HG03280 (cell line): Measurements from ENCODE around the gene ANKRD36.
"Not testable (repeated sequence)": the region's sequence is repeated elsewhere in the genome, so short reads cannot be mapped to it uniquely, and the experiment has no call there.

Experiments used
- ATAC-seq: cut with Tn5 transposase; IDR thresholded peaks from one replicate; pipeline ENCODE4 v1.9.1; 2021; ENCODE audit warnings: mild to moderate bottlenecking, moderate library complexity; ENCODE audit not compliant: unreplicated experiment

ANKRD36 gene

DNA sequence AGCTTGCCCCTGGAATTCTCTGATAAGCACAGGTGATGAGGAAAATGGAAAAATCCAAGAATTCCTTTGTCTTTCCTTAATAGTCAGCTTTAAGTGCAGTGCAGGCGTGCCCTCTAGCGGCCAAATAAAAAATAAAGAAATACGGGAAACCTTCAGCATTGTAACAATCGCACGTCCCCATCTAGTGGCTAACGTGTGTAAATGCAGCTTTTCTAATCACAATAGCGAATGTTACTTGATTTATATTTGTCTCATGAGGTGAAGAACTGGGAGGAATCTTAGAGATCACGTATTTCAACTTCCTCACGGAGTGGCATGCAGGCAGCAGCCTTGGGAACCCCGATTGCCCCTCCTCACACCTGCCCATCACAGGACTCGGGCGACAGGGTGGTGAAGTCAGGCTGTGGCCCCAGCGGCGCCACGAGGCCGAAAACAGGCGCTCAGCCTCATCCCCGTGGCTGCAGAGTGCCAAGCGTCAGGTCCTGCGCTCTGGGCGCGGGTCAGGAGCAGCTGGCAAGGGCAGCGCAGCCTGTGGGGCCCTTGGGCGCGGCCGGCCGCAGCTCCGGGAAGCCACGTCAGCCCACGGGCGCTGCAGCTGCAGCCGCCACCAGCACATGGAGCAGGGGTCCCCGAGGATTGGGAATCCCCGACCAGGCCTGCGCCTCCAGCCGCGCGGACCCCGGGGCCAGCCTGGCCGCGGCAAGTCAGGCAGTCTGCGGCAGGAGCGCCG lies 468 bp upstream of the ANKRD36 start:
- peak; percentile 48 for ATAC-seq

DNA sequence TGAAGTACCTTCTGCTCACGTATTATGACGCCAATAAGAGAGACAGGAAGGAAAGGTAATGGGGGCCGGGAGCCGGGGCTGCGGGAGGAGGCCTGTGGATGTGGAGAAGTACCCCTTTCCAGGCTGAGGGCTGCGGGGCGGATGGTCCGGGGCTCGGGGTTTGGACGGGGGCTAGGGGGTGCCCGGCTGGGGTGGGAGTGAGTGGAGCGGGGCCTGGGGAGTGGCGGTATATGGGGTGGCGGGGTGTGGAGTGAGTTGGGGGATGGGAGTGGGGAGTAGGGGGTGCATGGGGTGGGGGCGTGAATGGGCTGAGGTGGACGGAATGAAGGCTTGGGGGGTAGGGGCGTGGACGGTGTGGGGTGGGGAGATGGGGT lies 916 bp downstream of the ANKRD36 start:
- ATAC-seq: not testable (repeated sequence)

DNA sequence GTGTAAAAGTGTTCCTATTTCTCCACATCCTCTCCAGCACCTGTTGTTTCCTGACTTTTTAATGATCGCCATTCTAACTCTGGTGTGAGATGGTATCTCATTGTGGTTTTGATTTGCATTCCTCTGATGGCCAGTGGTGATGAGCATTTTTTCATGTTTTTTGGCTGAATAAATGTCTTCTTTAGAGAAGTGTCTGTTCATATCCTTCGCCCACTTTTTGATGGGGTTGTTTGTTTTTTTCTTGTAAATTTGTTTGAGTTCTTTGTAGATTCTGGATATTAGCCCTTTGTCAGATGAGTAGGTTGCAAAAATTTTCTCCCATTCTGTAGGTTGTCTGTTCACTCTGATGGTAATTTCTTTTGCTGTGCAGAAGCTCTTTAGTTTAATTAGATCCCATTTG lies 16.1 kb downstream of the ANKRD36 start:
- ATAC-seq: not testable (repeated sequence)

DNA sequence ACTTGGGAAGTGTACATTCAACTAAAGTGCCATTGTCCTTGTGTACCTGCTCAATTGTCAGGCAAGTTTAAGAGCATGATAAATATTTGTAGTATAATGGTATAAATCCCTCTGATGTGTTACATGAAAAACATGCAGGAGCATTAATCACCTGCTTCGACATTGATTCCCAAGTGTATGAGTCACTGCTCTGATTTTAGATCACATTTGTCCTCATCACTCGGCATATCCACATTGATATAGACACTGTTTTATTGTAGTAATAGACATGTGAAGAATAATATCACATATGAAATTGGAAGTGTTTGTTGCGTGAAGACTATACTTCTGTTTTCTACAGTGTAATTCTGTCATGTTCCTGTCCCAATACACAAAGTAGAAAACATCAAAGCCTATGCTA lies 31.1 kb downstream of the ANKRD36 start:
- ATAC-seq: not testable (repeated sequence)

DNA sequence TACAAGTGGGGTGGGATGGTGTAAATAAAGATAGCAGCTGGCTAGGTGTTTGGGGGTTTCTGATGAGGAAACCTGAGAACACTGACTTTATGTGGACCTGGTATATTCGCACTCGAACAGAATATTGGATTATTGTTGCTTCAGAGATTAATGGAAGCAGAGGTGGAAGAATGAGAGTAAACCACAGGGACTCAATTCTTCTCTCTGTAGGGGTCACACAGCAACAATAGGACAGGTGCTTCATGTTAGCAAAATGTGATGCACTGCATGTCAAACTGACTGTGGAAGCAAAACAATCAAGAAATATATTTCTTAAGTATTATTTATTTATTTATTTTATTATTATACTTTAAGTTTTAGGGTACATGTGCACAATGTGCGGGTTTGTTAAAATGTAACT lies 53.6 kb downstream of the ANKRD36 start:
- ATAC-seq: not testable (repeated sequence)

DNA sequence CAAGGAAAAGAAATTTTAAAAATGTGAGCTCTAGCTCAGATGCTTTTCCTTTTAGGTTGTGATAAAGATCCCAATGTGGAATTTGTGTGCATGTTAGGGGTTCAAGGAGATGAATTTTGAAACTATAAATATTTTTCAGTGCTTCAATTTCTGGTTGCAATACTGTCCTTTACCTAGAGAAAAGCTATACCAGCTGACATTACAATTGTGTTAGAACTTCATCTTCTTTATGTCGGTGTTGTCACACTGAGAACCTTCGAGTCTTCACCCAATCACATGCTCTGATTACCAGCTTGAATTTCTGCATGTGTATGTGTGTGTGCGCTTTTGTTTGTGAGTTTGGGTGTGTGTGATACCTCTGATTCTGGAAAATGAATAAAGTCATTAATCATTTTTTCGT lies 55.0 kb downstream of the ANKRD36 start:
- not testable (repeated sequence) for ATAC-seq

DNA sequence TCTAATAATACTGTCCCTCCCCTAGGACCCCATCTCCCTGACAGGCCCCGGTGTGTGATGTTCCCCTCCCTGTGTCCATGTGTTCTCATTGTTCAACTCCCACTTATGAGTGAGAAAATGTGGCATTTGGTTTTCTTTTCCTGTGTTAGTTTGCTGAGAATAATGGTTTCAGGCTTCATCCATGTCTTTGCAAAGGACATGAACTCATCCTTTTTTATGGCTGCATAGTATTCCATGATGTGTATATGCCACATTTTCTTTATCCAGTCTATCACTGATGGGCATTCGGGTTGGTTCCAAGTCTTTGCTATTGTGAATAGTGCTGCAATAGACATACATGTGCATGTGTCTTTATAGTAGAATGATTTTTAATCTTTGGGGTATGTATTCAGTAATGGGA lies 55.6 kb downstream of the ANKRD36 start:
- not testable (repeated sequence) for ATAC-seq

DNA sequence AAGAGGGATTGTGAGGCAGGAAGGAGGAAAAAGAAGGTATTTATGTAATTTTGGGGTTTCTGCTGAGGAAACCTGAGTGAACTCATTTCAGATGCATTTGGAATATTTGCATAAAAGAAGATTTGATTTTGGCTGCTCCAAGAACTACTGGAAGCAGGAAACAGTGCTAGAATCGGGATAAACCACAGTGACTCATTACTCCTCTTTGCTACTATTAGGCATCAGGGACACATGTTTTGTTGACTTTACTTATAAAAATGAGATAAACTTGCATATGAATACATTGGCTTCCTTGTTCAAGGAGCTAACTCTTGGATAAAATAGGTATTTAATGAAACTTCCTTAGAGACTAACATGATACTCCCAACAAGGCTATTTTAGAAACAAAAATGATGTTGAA lies 67.4 kb downstream of the ANKRD36 start:
- not testable (repeated sequence) for ATAC-seq

DNA sequence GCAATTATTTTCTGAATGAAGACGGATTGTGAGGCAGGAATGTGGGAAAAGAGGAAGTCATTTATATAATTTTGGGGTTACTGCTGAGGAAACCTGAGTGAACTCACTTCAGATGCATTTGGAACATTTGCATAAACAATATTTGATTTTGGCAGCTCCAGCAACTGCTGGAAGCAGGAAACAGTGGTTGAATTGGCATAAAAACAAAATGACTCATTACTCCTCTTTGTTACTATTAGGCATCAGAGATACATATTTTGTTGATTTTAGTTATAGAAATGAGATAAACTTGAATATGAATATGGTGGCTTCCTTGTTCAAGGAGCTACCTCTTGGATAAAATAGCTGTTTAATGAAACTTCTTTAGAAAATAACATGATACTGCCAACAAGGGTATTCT lies 82.4 kb downstream of the ANKRD36 start:
- not testable (repeated sequence) for ATAC-seq

DNA sequence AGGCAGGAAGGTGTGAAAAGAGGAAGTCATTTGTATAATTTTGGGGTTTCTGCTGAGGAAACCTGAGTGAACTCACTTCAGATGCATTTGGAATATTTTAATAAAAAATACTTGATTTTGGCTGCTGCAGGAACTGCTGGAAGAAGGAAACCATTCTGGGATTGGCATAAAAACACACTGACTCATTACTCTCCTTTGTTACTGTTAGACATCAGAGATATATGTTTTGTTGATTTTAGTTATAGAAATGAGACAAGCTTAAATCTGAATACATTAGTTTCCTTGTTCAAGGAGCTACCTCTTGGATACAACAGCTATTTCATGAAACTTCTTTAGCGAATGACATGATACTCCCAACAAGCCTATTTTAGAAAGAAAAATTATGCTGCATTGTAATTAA lies 84.3 kb downstream of the ANKRD36 start:
- ATAC-seq: not testable (repeated sequence)

DNA sequence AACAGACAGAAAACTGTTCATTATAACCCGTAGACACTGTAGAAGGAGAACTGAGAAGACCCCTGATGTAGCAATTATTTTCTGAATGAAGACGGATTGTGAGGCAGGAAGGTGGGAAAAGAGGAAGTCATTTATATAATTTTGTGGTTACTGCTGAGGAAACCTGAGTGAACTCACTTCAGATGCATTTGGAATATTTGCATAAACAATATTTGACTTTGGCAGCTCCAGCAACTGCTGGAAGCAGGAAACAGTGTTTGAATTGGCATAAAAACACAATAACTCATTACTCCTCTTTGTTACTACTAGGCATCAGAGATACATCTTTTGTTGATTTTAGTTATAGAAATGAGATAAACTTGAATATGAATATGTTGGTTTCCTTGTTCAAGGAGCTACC lies 87.9 kb downstream of the ANKRD36 start:
- ATAC-seq: not testable (repeated sequence)

DNA sequence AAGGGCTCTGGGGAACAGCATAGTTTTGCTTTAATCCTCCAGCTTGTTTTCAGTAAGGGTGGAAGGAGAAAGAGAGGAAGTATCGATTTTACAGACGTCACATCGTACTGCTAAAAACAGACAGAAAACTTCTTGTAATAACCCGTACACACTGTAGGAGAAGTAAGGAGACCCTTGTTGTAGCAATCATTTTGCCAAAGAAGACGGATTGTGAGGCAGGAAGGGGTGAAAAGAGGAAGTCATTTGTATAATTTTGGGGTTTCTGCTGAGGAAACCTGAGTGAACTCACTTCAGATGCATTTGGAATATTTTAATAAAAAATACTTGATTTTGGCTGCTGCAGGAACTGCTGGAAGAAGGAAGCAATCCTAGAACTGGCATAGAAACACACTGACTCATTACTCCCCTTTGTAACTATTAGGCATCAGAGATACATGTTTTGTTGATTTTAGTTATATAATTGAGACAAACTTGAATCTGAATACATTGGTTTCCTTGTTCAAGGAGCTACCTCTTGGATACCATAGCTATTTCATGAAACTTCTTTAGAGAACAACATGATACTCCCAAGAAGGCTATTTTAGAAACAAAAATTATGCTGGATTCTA lies 89.8 kb downstream of the ANKRD36 start:
- ATAC-seq: not testable (repeated sequence)

DNA sequence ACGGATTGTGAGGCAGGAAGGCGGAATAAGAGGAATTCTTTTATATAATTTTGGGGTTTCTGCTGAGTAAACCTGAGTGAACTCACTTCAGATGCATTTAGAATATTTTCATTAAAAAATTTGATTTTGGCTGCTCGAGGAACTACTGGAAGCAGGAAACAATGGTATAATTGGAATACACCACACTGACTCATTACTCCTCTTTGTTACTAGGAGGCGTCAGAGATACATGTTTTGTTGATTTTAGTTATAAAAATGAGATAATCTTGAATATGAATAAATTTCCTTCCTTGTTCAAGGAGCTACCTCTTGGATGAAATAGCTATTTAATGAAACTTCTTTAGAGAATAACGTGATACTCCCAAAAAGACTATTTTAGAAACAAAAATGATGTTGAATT lies 97.4 kb downstream of the ANKRD36 start:
- no peak for ATAC-seq

DNA sequence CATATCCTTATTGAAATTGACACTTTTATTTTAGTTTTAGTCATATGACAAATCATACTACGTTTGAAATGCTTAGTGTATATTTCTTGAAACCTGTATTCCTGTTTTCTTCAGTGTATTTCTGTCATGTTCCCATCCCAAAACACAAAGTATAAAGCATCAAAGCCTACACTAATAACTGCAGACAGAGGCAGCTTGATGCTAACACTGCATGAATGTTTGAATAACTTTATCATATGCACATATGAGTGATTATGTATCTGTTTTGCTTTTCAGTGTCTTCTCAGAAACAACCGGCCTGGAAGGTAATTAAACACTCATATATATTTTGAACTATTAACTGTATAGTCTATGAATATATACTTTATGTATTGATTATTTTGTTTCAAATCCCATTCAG lies 102.1 kb downstream of the ANKRD36 start:
- not testable (repeated sequence) for ATAC-seq

DNA sequence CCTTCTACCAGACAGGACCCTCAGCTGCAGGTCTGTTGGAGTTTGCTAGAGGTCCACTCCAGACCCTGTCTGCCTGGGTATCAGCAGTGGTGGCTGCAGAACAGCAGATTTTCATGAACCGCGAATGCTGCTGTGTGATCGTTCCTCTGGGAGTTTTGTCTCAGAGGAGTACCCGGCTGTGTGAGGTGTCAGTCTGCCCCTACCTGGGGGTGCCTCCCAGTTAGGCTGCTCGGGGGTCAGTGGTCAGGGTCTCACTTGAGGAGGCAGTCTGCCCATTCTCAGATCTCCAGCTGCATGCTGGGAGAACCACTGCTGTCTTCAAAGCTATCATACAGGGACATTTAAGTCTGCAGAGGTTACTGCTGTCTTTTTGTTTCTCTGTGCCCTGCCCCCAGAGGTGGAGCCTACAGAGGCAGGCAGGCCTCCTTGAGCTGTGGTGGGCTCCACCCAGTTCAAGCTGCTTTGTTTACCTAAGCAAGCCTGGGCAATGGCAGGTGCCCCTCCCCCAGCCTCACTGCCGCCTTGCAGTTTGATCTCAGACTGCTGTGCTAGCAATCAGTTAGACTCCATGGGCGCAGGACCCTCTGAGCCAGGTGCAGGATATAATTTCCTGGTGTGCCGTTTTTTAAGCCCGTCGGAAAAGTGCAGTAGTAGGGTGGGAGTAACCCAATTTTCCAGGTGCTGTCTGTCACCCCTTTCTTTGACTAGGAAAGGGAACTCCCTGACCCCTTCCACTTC lies 118.1 kb downstream of the ANKRD36 start:
- not testable (repeated sequence) for ATAC-seq

DNA sequence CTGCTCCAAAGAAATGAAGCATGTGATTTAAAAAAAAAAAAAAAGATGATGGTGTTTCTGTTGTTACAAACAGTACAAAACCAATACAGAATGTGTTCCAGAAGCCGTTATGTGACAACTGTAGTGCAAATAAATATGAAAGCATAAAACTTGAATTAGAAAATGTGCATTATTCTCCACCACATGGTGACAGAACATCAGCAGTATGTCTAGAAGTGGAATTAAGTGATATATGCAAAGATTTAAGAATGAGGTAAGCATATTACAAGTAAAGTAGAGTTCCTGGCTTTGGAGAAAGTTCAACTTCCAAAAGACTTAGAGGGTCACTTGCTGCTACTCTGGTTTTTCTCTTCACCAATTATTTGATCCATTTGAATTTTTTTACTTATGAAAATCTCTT lies 120.0 kb downstream of the ANKRD36 start:
- not testable (repeated sequence) for ATAC-seq

DNA sequence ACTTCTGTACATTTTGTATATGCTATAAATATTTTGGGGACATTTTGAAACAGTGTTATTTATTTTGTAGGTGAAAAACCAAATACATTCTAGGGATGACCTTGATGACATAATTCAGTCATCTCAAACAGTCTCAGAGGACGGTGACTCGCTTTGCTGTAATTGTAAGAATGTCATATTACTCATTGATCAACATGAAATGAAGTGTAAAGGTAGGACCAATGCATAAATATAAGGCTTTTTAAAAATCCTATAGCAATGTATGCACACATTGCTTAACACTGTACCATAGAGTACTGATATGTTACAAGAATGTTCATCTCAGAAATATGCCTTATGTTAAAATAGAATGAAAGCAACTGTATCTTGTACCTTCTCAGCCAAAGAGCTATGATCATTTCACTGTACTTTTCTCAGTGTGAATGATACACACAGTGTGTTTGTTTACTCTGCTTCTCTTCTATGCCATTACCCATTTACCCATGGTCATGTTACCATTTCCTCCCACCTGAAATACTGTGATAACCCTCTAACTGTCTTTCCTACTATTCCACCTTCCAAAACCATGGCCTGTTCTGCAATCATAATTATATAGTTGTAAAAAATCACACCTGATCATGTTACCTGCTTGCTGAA lies 120.8 kb downstream of the ANKRD36 start:
- ATAC-seq: not testable (repeated sequence)

DNA sequence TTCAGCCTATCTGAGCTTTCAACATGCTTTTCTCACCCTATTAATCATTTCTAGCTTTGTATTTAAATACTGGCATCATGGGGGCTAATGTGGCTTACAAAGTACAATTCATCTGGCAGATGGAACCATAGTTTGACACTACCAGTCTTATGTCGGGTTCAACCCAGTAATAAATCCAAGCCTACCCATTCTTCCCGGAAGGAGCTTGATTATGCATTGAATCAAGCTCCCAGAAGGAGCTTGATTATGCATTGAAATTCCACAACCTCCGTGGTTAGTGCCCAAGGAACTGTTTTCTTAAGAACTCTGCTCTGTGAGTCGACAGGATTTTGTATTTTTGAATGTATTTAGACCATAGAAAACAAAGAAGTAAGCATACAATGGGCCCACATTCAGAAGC lies 148.2 kb downstream of the ANKRD36 start:
- ATAC-seq: not testable (repeated sequence)

DNA sequence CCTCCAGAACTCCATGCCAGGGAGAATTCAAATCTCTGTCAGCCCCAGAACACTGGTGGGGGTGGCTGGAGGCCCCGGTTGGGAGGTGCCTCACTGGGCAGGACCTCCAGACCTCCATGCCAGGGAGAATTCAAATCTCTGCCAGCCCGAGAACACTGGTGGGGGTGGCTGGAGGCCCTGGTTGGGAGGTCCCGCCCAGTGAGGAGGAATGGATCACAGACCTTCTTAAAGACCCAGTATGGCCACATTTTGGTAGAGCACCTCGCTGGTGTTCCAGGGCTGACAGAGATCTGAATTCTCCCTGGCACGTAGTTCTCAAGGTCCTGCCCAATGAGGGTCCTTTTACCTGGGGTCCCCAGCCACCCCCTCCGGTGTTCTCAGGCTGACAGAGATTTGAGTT lies 153.5 kb downstream of the ANKRD36 start:
- ATAC-seq: not testable (repeated sequence)

DNA sequence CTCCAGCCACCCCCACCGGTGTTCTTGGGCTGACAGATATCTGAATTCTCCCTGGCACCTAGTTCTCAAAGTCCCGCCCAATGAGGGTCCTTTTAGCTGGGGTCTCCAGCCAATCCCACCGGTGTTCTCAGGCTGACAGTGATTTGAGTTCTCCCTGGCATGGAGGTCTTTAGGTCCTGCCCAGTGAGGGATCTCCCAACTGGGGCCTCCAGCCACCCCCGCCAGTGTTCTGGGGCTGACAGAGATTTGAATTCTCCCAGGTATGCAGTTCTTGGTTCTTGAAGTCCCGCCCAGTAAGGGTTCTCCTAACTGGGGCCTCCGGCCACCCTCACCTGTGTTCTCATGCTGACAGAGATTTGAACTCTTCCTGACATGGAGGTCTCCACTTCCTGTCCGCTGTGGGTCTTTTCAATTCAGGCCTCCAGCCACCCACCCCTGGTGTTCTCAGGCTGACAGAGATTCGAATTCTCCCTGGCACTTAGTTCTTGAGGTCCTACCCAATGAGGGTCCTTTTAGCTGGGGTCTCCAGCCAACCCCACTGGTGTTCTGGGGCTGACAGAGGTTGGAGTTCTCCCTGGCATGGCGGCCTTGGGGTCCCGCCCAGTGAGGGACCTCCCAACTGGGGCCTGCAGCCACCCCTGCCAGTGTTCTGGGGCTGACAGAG lies 154.6 kb downstream of the ANKRD36 start:
- no peak for ATAC-seq

DNA sequence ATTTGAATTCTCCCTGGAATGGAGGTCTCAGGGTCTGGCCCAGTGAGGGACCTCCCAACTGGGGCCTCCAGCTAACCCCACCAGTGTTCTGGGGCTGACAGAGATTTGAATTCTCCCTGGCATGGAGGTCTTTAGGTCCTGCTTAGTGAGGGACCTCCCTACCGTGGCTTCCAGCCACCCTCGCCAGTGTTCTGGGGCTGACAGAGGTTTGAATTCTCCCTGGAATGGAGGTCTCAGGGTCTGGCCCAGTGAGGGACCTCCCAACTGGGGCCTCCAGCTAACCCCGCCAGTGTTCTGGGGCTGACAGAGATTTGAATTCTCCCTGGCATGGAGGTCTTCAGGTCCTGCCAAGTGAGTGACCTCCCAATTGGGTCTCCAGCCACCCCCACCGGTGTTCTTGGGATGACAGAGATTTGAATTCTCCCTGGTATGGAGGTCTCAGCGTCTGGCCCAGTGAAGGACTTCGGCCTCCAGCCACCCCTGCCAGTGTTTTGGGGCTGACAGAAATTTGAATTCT lies 155.2 kb downstream of the ANKRD36 start:
- not testable (repeated sequence) for ATAC-seq
